ENCODE results near the gene THSD4. TPM values are rescaled to one million over a fixed set of nuclear protein-coding genes. Genes with fewer than 3 reads are reported as not detected.

Gene THSD4
- total RNA-seq, 1 donor from 2014 or later = 73.5 TPM

DNA sequence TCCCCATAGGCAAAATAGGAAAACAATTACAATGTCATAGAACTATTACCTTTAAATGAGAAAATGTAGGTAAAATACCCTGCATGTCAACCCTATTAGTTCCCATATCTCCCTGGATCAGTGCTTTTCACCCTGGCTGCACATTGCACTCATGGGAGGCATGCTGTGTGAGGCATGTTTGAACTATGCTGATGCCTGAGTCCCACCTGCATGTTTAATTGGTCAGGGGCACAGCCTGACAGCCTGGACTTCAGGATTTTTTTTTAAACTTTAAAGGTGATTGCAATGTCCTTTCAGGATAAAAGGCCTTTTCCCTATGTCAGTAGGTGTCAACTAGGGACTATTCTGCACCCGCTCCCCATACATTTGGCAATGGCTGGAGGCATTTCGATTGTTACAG is 559.1 kb downstream of the THSD4 start:
- DNase-seq (ENCODE audit: low read depth) = no peak
- H3K4me3 ChIP-seq (ENCODE audit: low read depth, low read length) = no peak overlapping the region
- TF ChIP-seq CTCF (conservative IDR thresholded peaks at IDR 0.05; ENCODE audit: low read depth, low read length) = no peak

GRCh38 chr15:71677352-71677751 is 562.1 kb downstream of the THSD4 start:
- no peak for TF ChIP-seq CTCF (conservative IDR thresholded peaks at IDR 0.05; ENCODE audit: low read depth, low read length)
- DNase-seq (ENCODE audit: low read depth) = no peak
- no peak overlapping the region for H3K4me3 ChIP-seq (ENCODE audit: low read depth, low read length)

- no peak overlapping the region for H3K4me3 ChIP-seq (ENCODE audit: low read depth, low read length)
- TF ChIP-seq CTCF (conservative IDR thresholded peaks at IDR 0.05; ENCODE audit: low read depth, low read length) = no peak
Observed at GRCh38 chr15:71677766-71678165, 562.5 kb downstream of the THSD4 start.

GRCh38 chr15:71678191-71678590 is 562.9 kb downstream of the THSD4 start:
- TF ChIP-seq CTCF (conservative IDR thresholded peaks at IDR 0.05; ENCODE audit: low read depth, low read length) = no peak
- no peak for DNase-seq (ENCODE audit: low read depth)
- no peak overlapping the region for H3K4me3 ChIP-seq (ENCODE audit: low read depth, low read length)

More at GRCh38 chr15:71677766-71678165, 562.5 kb downstream of the THSD4 start:
- DNase-seq (ENCODE audit: low read depth) = no peak

GRCh38 chr15:71678605-71679004 is 563.3 kb downstream of the THSD4 start:
- TF ChIP-seq CTCF (conservative IDR thresholded peaks at IDR 0.05; ENCODE audit: low read depth, low read length) = no peak
- no peak overlapping the region for H3K4me3 ChIP-seq (ENCODE audit: low read depth, low read length)
- no peak for DNase-seq (ENCODE audit: low read depth)

DNA sequence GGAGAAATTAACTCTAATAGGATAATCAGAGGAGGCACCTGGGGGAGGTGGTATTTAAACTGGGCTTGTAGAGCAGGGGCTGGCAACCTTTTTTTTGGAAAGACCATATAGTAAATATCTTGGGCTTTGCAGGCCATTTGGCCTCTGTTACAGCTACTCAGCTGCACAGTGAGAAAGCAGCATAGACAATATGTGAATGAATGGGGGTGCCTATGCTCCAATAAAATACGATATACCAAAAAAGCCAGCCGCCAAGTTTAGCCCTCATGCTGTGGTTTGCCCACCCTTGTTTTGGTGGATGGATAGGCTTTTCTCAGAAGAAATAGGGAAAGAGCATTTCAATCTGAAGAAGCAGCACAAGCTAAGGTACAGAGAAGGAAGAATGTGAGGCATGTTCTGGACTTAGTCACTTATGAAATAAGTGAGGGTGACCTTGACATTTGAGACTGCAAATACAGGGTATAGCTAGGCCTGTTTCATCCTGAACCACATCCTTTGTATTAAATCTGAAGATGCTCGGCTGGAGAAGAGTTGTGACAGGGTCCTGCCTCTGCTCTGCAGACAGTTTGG is 564.0 kb downstream of the THSD4 start:
- DNase-seq (ENCODE audit: low read depth) = no peak
- no peak for TF ChIP-seq CTCF (conservative IDR thresholded peaks at IDR 0.05; ENCODE audit: low read depth, low read length)
- no peak overlapping the region for H3K4me3 ChIP-seq (ENCODE audit: low read depth, low read length)

DNA sequence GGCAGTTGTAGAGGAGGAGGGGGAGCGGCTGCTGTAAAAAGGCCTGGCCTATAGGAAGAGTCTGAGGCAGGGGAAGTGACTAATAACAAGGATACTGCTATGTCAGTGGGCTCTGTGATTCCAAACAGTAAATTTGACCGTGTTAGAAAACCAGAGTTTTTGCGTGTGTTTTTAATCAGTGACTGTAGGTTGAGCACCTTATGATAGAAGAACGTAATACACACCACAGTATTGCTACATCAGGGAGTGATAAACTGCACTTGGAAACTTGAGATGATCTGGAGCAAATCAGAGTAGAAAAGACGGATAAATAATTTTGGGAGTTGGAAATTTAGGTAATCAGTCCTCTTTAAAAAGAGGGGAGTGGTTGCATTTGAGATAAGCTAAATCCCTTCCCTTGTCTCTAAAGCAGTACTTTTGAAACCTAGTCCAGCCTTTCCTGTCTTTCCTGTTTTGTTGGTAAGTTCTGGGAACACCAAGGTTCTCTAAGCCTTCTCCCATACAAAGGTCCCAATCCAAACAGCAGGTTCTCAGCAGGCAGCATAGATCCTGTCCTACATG is 564.6 kb downstream of the THSD4 start:
- H3K4me3 ChIP-seq (ENCODE audit: low read depth, low read length) = no peak overlapping the region
- no peak for DNase-seq (ENCODE audit: low read depth)
- TF ChIP-seq CTCF (conservative IDR thresholded peaks at IDR 0.05; ENCODE audit: low read depth, low read length) = no peak

Measured in epithelial cell of proximal tubule (primary cell).